Activated CD4-positive, alpha-beta T cell treated with anti-CD3 and anti-CD28 coated beads, Interleukin-2, Interleukin-6, amounts not matched to agents 100 ng/mL and 50 ng/mL, durations not matched to agents 16 hours and 8 hours (primary cell): ENCODE results near the gene OR10G8.
"Not testable (repeated sequence)": the region's sequence is repeated elsewhere in the genome, so short reads cannot be mapped to it uniquely, and the experiment has no call there.

Experiments used
- DNase-seq: peaks from one replicate; pipeline ENCODE4 v3.0.0-alpha.2; 2020

OR10G8 gene

GRCh38 chr11:124026498-124026897, at the start of gene OR10G8:
Gene OR10G8 (plus strand): TSS chr11:124026798. CDS start chr11:124029623, 2,825 bp downstream.
- no peak for DNase-seq

- DNase-seq: no peak
Measured at GRCh38 chr11:123977731-123978347, 48.8 kb upstream of the OR10G8 start, which contains the start of gene OR10S1. Gene OR10S1 (minus strand): TSS chr11:123977781. CDS start chr11:123977664, 117 bp downstream.

- DNase-seq: no peak
Measured at GRCh38 chr11:123979311-123979710, 47.3 kb upstream of the OR10G8 start.

GRCh38 chr11:123995119-123995518, 31.5 kb upstream of the OR10G8 start, which contains the start of gene OR10G6:
Gene OR10G6 (minus strand): TSS chr11:123995161. CDS start chr11:123995161, 0 bp downstream.
- DNase-seq: no peak

- no peak for DNase-seq
Measured at GRCh38 chr11:124012697-124013096, 13.9 kb upstream of the OR10G8 start, which contains the start of gene OR10G4. Gene OR10G4 (plus strand): TSS chr11:124012997. CDS start chr11:124015575, 2,578 bp downstream.

- DNase-seq: not testable (repeated sequence)
Measured at GRCh38 chr11:124015837-124016236, 10.8 kb upstream of the OR10G8 start.

GRCh38 chr11:124036666-124037065, 10.1 kb downstream of the OR10G8 start:
- no peak for DNase-seq

GRCh38 chr11:124039557-124039956, 13.0 kb downstream of the OR10G8 start:
- no peak for DNase-seq

- no peak for DNase-seq
Measured at GRCh38 chr11:124041254-124041653, 14.7 kb downstream of the OR10G8 start, which contains the start of gene OR10G7. Gene OR10G7 (minus strand): TSS chr11:124041325. CDS start chr11:124039001, 2,324 bp downstream.

- DNase-seq: no peak
Measured at GRCh38 chr11:124043420-124043819, 16.8 kb downstream of the OR10G8 start.

GRCh38 chr11:124050748-124051147, 24.1 kb downstream of the OR10G8 start:
- peak; percentile 58 for DNase-seq

- DNase-seq: no peak
Measured at GRCh38 chr11:124052966-124053365, 26.4 kb downstream of the OR10G8 start.

GRCh38 chr11:124068601-124069110, 42.1 kb downstream of the OR10G8 start:
- no peak for DNase-seq

- peak; percentile 66 for DNase-seq
Measured at GRCh38 chr11:124069429-124070401, 43.1 kb downstream of the OR10G8 start.

- DNase-seq: peak; percentile 78
Measured at GRCh38 chr11:124070915-124071622, 44.5 kb downstream of the OR10G8 start.

- DNase-seq: no peak
Measured at GRCh38 chr11:124071623-124071948, 45.0 kb downstream of the OR10G8 start.

GRCh38 chr11:124072147-124072546, 45.5 kb downstream of the OR10G8 start:
- DNase-seq: no peak

GRCh38 chr11:124074554-124074953, 48.0 kb downstream of the OR10G8 start:
- no peak for DNase-seq

GRCh38 chr11:124075492-124075840, 48.9 kb downstream of the OR10G8 start:
- no peak for DNase-seq

- DNase-seq: peak; percentile 10
Measured at GRCh38 chr11:124075841-124076651, 49.4 kb downstream of the OR10G8 start.

- DNase-seq: no peak
Measured at GRCh38 chr11:124077266-124077665, 50.7 kb downstream of the OR10G8 start.

- no peak for DNase-seq
Measured at GRCh38 chr11:124078591-124078990, 52.0 kb downstream of the OR10G8 start.
